T-helper 2 cell treated with Interferon-gamma antibody and Interleukin-4, amounts not matched to agents 100 ng/mL and 5 ng/mL, for 36 hours (primary cell): Measurements from ENCODE around the gene SCUBE3. TPM values are rescaled to one million over a fixed set of nuclear protein-coding genes. Genes with fewer than 3 reads are reported as not detected.

Source experiments
- intact Hi-C: fragments of 100-400 bp; cut with micrococcal nuclease; formaldehyde crosslinking; loops from one replicate; pipeline ENCODE4 v1.15.1; 2023
- total RNA-seq: library from RNA; stranded (reverse); gene quantifications from 2 replicates; pipeline ENCODE4 v1.2.3, GENCODE V29; 2022

SCUBE3 gene
- total RNA-seq, 1 donor from 2014 or later = not detected

DNA sequence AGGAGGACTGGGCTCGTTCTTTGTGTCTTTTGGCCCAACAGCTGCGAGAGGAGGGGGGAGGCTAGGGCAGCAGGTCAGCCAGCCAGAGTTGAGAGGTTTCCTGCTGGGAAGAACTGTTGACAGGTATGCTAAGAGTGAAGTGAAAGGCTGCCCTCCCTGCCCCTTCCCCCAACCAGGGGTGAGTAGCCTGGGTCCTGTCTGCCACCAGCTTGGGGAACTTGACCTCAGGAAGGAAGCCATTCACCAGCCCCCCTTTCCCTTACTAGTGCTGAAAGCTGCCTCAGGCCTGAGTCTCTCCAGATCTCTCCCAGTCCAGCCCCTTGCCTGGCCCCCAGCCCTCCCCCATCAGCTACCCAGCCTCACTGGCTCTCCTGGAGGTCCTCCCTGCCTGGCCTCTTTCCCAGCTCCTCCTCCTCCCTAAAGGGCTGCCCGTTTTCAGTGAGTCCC lies 25.1 kb downstream of the SCUBE3 start:
- intact Hi-C loops = no loop called here

- intact Hi-C loops = no loop called here
Measured at GRCh38 chr6:35239581-35239980, 25.8 kb downstream of the SCUBE3 start.

DNA sequence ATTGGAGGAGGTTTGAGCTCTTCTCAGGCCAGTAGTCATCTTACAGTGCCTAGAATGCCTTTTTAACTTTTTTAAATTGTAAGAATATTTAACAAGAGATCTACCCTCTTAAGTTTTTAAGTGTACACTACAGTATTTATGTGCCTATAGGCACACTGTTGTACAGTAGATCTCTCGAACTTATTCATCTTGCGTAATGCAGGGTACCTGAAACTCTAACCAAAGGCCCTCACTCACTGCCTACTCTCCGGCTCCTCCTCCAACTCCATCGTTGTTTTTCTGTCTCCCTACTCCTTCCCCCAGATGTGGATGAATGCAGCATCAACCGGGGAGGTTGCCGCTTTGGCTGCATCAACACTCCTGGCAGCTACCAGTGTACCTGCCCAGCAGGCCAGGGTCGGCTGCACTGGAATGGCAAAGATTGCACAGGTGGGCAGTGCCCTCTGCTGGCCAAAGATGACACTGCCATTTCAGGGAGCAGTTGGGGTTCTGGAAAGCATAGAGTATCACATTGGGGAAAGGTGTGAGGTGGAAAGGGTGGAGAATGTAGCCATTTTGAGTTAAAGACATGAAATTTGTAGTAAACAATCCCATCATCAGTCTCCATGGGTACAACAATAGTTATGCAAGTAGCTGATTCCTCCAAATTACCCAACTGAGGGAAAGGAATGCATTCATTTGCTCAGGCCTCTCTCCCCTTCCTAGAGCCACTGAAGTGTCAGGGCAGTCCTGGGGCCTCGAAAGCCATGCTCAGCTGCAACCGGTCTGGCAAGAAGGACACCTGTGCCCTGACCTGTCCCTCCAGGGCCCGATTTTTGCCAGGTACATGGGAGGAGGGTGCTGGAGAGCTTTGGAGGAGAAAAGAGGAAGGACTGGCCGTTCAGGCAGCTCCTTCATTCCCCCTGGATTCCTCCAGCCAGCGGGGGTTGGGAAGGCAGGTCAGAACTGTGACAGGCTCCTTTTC lies 27.4 kb downstream of the SCUBE3 start:
- intact Hi-C loops = loop anchor here (10.0 kb wide), 2 partner anchors 96 to 256 kb away; partner anchors contain the start of gene TCP11

GRCh38 chr6:35242486-35242885 lies 28.7 kb downstream of the SCUBE3 start:
- intact Hi-C loops = loop anchor here (10.0 kb wide), 2 partner anchors 98 to 258 kb away; partner anchors contain the start of gene TCP11

- intact Hi-C loops = loop anchor here (10.0 kb wide), 2 partner anchors 98 to 258 kb away; partner anchors contain the start of gene TCP11
Measured at GRCh38 chr6:35242906-35243305, 29.1 kb downstream of the SCUBE3 start.

- intact Hi-C loops = loop anchor here (10.0 kb wide), 2 partner anchors 99 to 259 kb away; partner anchors contain the start of gene TCP11
Measured at GRCh38 chr6:35243386-35243958, 29.7 kb downstream of the SCUBE3 start.

- intact Hi-C loops = loop anchor here (10.0 kb wide), 2 partner anchors 100 to 260 kb away; partner anchors contain the start of gene TCP11
Measured at GRCh38 chr6:35244551-35244950, 30.8 kb downstream of the SCUBE3 start.

- intact Hi-C loops = loop anchor here (10.0 kb wide), 2 partner anchors 103 to 263 kb away; partner anchors contain the start of gene TCP11
Measured at GRCh38 chr6:35247642-35248231, 34.0 kb downstream of the SCUBE3 start.

DNA sequence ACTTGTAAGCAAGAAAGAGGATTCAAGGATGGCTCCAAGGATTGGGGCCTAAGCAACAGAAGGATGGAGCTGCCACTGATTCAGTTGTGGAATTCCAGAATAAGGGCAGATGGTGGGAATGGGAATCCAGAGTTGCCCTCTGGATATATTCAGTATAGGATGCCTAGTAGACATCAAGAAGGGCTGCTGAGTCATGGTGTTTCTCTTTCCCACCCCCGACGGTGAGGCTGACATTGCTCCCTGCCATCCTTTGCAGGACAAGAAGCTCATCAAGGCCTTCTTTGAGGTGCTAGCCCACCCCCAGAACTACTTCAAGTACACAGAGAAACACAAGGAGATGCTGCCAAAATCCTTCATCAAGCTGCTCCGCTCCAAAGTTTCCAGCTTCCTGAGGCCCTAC lies 34.5 kb downstream of the SCUBE3 start:
- intact Hi-C loops = loop anchor here (10.0 kb wide), 2 partner anchors 103 to 263 kb away; partner anchors contain the start of gene TCP11

GRCh38 chr6:35248965-35249364 lies 35.2 kb downstream of the SCUBE3 start:
- intact Hi-C loops = loop anchor here (10.0 kb wide), 2 partner anchors 104 to 264 kb away; partner anchors contain the start of gene TCP11

- intact Hi-C loops = no loop called here
Measured at GRCh38 chr6:35251949-35252348, 38.2 kb downstream of the SCUBE3 start.

GRCh38 chr6:35253249-35253648 lies 39.5 kb downstream of the SCUBE3 start:
- intact Hi-C loops = no loop called here

- intact Hi-C loops = no loop called here
Measured at GRCh38 chr6:35258336-35258735, 44.6 kb downstream of the SCUBE3 start.

DNA sequence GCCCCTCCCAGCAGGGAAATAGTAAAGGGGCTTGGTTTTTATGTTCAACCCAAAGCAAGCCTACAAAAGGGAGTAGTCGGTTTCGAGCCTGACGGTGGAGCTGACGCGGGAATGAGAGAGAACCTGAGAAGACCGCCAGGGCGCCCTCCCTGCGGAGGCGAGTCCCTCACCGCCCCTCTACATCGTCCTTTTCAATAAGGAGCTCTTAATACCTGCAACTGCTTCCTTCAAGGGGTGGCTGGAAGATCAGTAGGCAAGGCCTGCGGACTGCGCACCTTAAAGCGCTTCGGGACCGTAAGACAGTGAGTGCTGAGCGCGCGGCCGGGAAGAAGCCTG lies 45.1 kb downstream of the SCUBE3 start:
- intact Hi-C loops = loop anchor here (1.0 kb wide), 1 partner anchor 83 kb away; the partner anchor contains the start of gene PPARD

DNA sequence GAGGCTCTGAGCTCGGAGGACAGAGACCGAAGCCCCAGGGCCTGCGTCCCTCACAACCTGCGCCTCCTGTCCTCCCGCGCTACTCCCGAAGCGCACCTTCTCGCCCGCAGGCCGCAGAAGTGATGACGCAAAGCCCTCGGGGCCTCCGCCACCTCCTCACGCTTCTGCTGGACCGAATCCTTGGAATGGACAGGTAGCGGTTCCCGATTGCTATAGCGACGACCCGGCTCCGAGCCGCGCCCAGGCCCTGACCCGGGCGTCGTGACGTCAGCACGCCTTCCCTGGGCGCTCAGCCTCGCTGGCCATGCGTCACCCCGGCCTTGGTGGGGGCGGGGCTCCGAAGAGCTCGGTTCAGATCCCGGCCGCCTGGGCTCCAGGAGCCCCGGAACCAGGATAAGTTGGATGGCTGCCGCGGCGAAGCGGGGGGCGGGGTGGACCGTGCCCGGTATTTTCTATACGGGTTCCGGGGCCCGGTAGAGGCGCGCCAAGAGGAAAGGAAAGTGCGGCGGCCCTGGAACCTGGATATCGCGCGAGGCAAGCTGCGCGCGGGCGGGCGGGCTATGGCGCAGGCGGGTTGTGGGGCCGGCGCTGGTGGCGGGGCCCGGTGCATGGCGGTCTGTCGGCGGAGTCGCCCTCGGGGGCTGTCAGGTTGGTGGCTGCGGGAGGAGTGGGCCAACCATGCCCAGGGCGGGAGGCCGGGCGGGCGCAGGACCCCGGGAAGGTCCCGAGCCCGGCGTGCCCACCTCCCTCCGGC lies 45.6 kb downstream of the SCUBE3 start, which contains the start of gene ZNF76:
TSS of gene ZNF76 (plus strand) at position 542 of the 754 bp plus-strand sequence. CDS start 21,417 bp downstream, outside the sequence.
- intact Hi-C loops = loop anchor here (1.0 kb wide), 1 partner anchor 83 kb away; the partner anchor contains the start of gene PPARD

DNA sequence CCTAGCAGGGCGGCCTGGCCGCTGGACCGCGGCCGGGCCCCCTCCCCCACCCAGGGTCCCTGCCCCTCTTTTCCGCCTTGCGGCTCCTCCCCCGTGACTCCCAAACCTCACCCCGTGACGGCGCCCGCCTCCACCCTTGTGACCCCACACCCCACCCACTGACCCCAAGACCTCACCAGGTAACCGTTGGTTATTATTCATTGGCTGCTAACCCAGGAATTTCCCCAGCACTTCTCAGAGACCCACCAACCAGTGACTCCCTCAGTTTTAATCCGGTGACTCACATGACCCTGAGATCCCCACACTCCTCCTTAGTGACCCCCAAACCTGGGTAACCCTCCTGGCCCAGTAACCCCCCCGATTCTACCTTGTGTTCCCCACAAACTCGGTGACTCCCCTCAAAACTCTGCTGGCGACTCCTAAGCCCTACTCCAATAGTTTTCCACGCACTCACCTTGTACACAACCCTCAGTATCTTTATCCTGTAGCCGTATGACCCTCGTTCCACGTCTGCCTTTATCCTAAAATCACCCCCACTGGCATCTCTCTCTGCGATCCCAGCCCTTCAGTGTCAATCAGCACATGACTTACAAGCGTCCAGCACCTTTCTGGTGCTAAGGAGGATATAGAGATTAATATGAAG lies 46.3 kb downstream of the SCUBE3 start:
- intact Hi-C loops = loop anchor here (1.0 kb wide), 1 partner anchor 82 kb away; the partner anchor contains the start of gene PPARD

DNA sequence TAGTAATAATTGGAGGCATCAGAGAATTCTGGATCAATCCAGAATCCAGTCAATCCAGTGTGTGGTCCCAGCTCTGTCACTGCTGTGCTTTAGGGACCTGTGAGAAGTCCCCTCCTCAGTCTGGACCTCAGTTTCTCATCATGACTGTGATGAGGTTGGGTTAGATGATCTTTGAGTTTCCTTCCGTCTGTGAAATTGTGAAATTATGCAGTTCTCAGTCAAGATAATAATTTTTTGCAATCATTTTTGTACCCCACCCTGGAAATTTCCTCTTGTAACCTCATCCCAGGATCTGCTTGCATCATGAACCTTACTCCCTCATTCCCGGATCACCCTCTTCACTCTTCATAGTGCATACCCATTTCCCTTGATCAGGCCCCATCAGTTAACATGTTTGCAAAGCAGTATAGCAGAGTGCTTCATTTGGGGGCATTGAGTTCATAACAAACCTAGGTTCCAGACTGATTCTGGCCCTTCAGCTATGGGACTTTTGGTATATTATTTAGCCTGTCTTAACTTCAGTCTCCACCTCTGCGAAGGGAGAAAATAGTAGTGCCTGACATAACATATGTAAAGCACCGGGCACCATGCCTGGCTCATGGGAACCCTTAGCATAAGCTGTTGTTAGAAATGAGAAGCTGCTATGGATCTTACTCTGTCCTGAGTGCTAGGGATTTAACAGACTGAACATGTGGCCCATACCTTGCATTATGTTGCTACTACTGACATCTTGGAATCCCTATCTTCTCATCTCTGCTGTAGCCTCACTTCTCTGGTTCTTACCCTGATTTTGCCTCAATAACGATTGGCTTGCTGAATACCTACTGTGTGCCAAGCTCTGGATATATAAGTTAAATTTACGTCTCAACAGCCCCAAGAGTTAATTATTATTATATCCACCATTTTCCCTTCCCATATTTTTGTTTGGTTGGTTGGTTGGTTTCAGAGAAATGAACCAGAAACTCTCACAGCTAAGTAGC lies 47.1 kb downstream of the SCUBE3 start:
- intact Hi-C loops = no loop called here

DNA sequence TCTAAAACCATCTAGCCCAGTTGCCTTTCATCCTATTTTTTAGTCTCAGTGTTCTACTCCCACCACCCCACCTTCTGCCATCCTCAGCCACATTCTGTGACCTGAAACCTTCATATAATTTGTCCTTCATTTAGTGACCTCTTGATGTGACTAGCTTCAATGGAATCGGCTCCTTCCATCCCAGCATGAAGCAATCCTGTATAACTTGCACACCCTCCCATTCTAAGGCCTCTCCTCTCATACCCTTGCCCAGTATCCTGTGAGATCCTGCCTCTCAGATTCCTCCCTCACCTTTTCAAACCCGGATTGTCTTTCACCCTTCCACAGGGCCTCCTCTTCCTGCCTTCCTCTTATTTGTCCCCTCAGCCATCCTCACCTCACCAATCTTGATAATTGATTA lies 48.8 kb downstream of the SCUBE3 start:
- intact Hi-C loops = no loop called here
